Activated CD8-positive, alpha-beta T cell treated with anti-CD3 and anti-CD28 coated beads, Interleukin-2, amount 10 ng/mL, durations not matched to agents 7 days and 5 days (primary cell): ENCODE measurements around the gene ZNF518B. TPM values are rescaled to one million over a fixed set of nuclear protein-coding genes. Genes with fewer than 3 reads are reported as not detected.

ENCODE experiments used
- ATAC-seq: fragments of 150-1000 bp; cut with Tn5 transposase; one replicate; pipeline ENCODE4 v1.10.0; 2021; ENCODE audit warnings: moderate library complexity
- CTCF ChIA-PET: fragments of 350-600 bp; sonication (Branson Sonifier 250); formaldehyde crosslinking; loops from one replicate; lab custom pipeline; 2021; ENCODE audit warnings: antibody characterized with exemption; lab: Charles Lee
- POLR2A ChIA-PET: fragments of 350-600 bp; sonication (Branson Sonifier 250); formaldehyde crosslinking; loops from one replicate; lab custom pipeline; 2021; ENCODE audit warnings: antibody characterized with exemption; lab: Charles Lee
- DNase-seq: peaks from one replicate; pipeline ENCODE4 v3.0.0-alpha.2; 2020
- H3K27ac Mint-ChIP-seq: one replicate; pipeline ENCODE4 v1.8.0; 2021; ENCODE audit warnings: mild to moderate bottlenecking, mixed read lengths
- H3K27me3 Mint-ChIP-seq: one replicate; pipeline ENCODE4 v1.8.0; 2021; ENCODE audit warnings: low read depth, mixed read lengths
- H3K36me3 Mint-ChIP-seq: one replicate; pipeline ENCODE4 v1.8.0; 2021; ENCODE audit warnings: low read depth, mixed read lengths
- H3K4me1 Mint-ChIP-seq: one replicate; pipeline ENCODE4 v1.8.0; 2021; ENCODE audit warnings: low read depth, mixed read lengths
- H3K4me3 Mint-ChIP-seq: one replicate; pipeline ENCODE4 v1.8.0; 2021; ENCODE audit warnings: mild to moderate bottlenecking, mixed read lengths
- H3K9me3 Mint-ChIP-seq: one replicate; pipeline ENCODE4 v1.8.0; 2022; ENCODE audit warnings: mixed read lengths; ENCODE audit not compliant: insufficient read depth
- total RNA-seq, 2 experiments: library from RNA; stranded (reverse); gene quantifications; one replicate each; pipeline ENCODE4 v1.2.3, GENCODE V29; 2021

Gene ZNF518B
- total RNA-seq, 2 experiments from 2014 or later: 16.5 to 19.4 TPM

DNA sequence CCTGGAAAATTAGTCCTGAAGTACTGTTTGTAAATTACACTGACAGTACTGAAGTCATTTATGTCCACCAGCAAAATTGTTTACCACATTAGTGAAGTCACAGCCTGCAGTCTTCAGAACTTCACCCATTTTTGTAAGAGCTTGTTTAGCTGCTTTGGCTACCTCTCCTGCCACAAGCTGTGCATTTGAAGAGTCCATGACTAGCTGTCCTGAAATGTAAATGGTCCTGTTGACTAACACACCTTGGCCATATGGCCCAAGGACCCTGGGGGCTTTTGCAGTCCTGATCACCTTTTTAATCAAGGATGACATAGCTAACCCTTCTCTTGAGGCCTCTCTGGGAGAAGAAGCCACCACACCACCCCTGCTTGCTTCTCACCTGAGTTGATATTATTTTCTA lies 21.4 kb upstream of the ZNF518B start:
- ATAC-seq (no peak), DNase-seq (no peak)
- ChIA-PET POLR2A (no interaction called here), CTCF (interaction anchor here (1.0 to 1.2 kb wide), 4 partner anchors 18 to 319 kb away, joined by 3 to 4 read pairs (median 4); no protein-coding TSS in a partner anchor)
- Mint-ChIP-seq H3K36me3 (no peaks in the 10 kb centered on the region), H3K27ac (no peak overlapping the region), H3K9me3 (no peaks in the 10 kb centered on the region), H3K27me3 (peaks cover 4% of the 10 kb centered on the region), H3K4me3 (no peak overlapping the region), H3K4me1 (no peaks in the 10 kb centered on the region)

DNA sequence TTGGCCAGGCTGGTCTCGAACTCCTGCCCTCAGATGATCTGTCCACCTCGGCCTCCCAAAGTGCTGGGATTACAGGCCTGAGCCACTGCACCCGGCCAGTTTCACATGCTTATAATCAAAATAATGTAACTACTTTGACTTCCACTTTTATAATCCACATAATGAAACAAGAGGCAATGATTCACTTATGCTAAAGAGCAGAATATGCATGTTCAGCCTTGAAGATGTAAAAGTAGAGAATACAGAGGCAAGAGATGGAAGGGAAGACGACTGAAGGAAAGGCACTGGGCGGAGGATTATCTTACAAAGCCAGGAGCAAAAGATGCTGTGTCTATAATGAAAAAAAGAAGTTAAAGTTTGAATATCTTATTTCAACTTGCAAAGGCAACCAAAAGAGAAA lies 13.3 kb upstream of the ZNF518B start:
- ATAC-seq (no peak), DNase-seq (no peak)
- Mint-ChIP-seq H3K4me1 (no peaks in the 10 kb centered on the region), H3K36me3 (no peaks in the 10 kb centered on the region), H3K27me3 (peaks cover 7% of the 10 kb centered on the region), H3K27ac (no peak overlapping the region), H3K4me3 (no peak overlapping the region), H3K9me3 (no peaks in the 10 kb centered on the region)
- ChIA-PET POLR2A (no interaction called here), CTCF (no interaction called here)

DNA sequence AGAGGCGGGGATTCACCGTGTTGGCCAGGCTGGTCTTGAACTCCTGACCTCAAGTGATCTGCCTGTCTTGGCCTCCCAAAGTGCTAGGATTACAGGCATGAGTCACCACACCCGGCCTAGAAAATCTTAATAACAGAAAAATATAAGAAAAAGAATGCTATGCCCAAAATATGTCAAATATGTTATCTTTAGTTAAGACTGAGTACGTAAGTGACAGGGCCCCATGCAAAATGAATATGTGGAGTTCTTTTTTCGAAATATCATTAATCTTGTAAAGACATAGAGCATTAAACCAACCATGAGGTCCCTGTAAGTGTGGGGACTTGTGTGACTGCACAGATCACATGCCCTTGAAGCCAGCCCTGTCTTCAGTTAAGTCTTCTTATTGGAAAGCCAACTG lies 8.9 kb upstream of the ZNF518B start:
- no peaks in the 10 kb centered on the region for H3K36me3 Mint-ChIP-seq
- H3K27me3 Mint-ChIP-seq: peaks cover 33% of the 10 kb centered on the region
- DNase-seq (no peak), ATAC-seq (no peak)
- no peaks in the 10 kb centered on the region for H3K9me3 Mint-ChIP-seq
- no peak overlapping the region for H3K27ac Mint-ChIP-seq
- POLR2A ChIA-PET: no interaction called here
- peaks cover 7% of the 10 kb centered on the region for H3K4me1 Mint-ChIP-seq
- no peak overlapping the region for H3K4me3 Mint-ChIP-seq
- CTCF ChIA-PET: no interaction called here

DNA sequence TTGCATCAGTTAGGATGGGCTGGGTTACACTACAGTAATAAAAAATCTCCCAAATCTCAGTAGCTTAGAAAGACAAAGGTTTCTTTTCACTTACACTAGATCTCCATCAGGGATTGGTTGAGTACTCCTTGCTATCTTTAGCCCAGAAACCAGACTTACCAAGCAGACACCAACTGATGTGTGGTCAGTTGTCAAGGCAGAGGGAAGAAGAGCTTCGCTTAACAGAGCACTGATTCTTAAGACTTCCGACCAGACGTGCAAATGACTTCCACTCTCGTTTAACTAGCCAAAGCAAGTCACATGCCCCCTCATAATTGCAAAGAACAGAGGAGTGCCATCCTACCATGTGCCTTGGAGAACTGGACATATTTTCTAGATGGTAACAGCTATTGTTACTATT lies 5.7 kb upstream of the ZNF518B start:
- POLR2A ChIA-PET: no interaction called here
- H3K4me3 Mint-ChIP-seq: no peak overlapping the region

DNA sequence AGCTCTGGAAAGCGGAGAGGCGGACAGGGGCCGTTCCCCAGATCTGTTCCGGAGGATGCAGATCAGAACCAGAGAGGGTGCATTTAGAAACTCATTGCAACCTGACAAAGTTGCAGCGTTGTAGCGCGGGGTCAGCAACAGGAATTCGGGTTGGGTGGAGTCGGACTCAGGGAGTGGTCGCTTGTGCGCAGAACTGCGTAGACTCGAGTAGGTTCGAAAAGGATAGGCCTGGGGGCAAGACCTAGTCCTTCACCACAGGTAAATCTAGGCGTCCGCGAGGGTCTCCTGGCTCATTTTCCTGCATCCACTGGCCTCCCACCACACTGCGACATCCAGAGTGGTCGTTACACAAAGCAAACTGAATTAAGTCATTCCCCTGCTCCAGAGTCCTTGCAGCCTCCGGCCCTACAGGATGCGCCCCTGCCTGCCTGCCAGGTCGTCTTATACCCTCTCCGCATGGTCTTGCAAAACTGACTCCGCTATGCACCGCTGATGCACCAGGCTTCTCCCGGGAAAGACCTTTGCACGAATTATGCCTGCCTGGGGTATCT lies 4.7 kb upstream of the ZNF518B start:
- H3K9me3 Mint-ChIP-seq: no peaks in the 10 kb centered on the region
- POLR2A ChIA-PET: interaction anchor here (0.7 kb wide), 1 partner anchor 85 kb away, joined by 3 read pairs; no protein-coding TSS in a partner anchor
- CTCF ChIA-PET: interaction anchor here (0.8 to 2.4 kb wide), 35 partner anchors 10 to 366 kb away, joined by 3 to 19 read pairs (median 5); no protein-coding TSS in a partner anchor
- peak overlapping the region; percentile 73 for H3K4me3 Mint-ChIP-seq
- no peak for ATAC-seq
- H3K36me3 Mint-ChIP-seq: no peaks in the 10 kb centered on the region
- DNase-seq: no peak
- peaks cover 38% of the 10 kb centered on the region for H3K27me3 Mint-ChIP-seq
- peaks cover 30% of the 10 kb centered on the region for H3K4me1 Mint-ChIP-seq
- no peak overlapping the region for H3K27ac Mint-ChIP-seq

More for the DNA sequence above, 5.7 kb upstream of the ZNF518B start:
- CTCF ChIA-PET: interaction anchor here (1.2 to 1.3 kb wide), 2 partner anchors 10 to 305 kb away, joined by 4 to 6 read pairs; no protein-coding TSS in a partner anchor
- Mint-ChIP-seq H3K27ac (no peak overlapping the region), H3K9me3 (no peaks in the 10 kb centered on the region), H3K4me1 (peaks cover 24% of the 10 kb centered on the region), H3K36me3 (no peaks in the 10 kb centered on the region), H3K27me3 (peaks cover 39% of the 10 kb centered on the region)
- no peak for DNase-seq
- ATAC-seq: no peak

DNA sequence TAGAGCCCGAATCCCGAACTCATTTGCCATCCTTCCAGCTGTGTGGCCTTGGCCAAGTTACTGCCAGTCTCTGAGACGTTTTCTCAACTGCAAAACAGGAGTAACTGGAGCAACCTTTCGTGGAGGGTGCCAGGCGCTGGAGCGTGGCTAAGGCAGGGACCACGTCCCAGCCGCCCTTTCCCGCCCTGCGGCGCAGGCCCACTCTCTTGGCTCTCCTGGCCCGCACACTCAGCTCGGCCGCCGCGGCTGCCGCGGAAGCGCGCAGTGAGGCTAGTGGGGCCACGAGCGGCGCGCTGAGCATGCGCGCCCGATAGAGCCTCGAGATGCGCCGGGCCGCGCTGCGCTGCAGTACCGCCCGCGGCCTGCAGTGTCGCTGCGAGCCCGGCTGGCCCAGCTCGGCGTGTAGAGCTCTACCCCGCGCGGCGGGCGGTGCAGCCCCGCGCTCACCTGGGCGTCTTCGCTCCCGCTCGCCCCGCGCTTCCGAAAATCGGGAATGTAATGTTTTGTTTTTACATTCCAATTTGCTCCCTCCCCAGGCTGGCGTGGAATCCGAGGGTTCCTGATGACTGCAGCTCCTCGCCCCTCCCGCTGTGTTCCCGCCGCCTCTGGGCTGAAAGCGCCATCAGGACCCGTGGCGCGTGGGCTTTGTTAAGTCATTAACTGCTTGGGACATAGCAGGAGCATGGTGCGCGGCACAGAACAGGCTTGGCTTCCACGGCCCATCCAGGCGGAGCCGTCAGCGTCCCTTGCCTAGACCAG lies 4.0 kb upstream of the ZNF518B start:
- POLR2A ChIA-PET: interaction anchor here (0.7 to 1.6 kb wide), 3 partner anchors 39 to 344 kb away, joined by 3 to 9 read pairs (median 4); no protein-coding TSS in a partner anchor
- Mint-ChIP-seq H3K36me3 (peaks cover 1% of the 10 kb centered on the region), H3K4me3 (peak overlapping the region; percentile 73), H3K9me3 (no peaks in the 10 kb centered on the region), H3K27me3 (peaks cover 38% of the 10 kb centered on the region), H3K27ac (no peak overlapping the region), H3K4me1 (peaks cover 33% of the 10 kb centered on the region)
- ATAC-seq: peak; percentile 86
- DNase-seq: peak; percentile 79
- CTCF ChIA-PET: interaction anchor here (0.6 to 2.4 kb wide), 43 partner anchors 10 to 365 kb away, joined by 3 to 19 read pairs (median 4); no protein-coding TSS in a partner anchor

DNA sequence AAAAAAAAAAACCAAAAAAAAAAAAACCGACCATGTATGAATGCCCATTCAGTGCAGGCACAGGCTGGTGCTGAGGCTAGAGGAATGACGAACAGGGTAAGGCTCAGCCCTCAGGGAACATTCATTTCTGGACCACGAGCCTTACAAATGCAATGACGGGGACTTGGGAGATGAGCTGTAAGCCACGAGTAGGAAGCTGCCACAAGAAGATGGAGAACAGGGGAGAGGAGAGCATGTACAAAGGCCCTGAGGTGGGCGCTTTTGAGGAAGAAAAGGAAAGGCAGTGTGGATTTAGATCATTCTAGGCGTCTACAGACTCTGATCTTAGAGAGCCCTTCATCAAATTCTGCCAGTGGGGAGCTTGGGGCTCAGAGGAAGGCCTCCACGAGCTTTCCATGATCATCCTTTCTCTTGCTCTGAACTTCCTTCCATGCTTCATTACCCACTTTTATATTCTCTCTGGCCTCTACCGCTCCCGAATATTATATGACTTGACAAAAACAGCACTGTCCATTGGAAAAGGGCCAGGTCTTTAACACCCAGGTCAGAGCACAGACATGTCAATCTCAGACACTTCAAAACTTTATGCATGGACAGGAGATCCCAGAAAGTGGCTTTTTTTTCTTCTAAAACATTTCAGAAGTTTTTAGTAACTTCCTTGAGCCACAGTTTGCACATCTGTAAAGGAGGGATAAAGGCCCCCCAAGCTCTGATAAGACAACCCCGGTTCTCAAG lies 3.3 kb upstream of the ZNF518B start:
- ATAC-seq (no peak), DNase-seq (no peak)
- Mint-ChIP-seq H3K9me3 (no peaks in the 10 kb centered on the region), H3K4me1 (peaks cover 41% of the 10 kb centered on the region), H3K36me3 (peaks cover 5% of the 10 kb centered on the region), H3K27me3 (peaks cover 38% of the 10 kb centered on the region), H3K4me3 (peak overlapping the region; percentile 40), H3K27ac (no peak overlapping the region)
- CTCF ChIA-PET: interaction anchor here (0.6 to 2.4 kb wide), 38 partner anchors 9 to 364 kb away, joined by 3 to 19 read pairs (median 4); no protein-coding TSS in a partner anchor
- POLR2A ChIA-PET: interaction anchor here (0.8 to 1.6 kb wide), 2 partner anchors 38 to 343 kb away, joined by 4 to 9 read pairs; no protein-coding TSS in a partner anchor

DNA sequence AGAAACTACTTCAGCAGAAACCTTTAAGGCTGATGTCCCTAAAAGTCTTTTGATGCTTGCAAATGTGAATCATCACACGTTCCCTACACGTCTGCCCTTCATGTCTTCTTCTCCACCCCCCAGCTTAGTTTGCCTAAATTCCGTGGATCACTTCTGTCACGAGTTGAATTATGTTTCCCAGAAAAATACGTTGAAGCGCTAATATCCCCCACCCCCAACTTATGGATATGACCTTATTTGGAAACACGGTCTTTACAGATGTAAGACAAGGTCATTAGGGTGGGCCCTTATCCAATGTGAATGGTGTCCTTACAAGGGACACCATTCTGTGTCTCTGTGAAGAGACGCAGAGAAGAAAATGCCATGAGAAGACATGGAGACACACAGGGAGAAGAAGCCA lies 2.1 kb upstream of the ZNF518B start:
- Mint-ChIP-seq H3K4me1 (peaks cover 50% of the 10 kb centered on the region), H3K9me3 (no peaks in the 10 kb centered on the region), H3K27ac (no peak overlapping the region), H3K4me3 (no peak overlapping the region), H3K27me3 (peaks cover 30% of the 10 kb centered on the region), H3K36me3 (peaks cover 14% of the 10 kb centered on the region)
- DNase-seq (no peak), ATAC-seq (no peak)
- ChIA-PET CTCF (interaction anchor here (2.4 kb wide), 1 partner anchor 90 kb away, joined by 11 read pairs; no protein-coding TSS in a partner anchor), POLR2A (no interaction called here)

DNA sequence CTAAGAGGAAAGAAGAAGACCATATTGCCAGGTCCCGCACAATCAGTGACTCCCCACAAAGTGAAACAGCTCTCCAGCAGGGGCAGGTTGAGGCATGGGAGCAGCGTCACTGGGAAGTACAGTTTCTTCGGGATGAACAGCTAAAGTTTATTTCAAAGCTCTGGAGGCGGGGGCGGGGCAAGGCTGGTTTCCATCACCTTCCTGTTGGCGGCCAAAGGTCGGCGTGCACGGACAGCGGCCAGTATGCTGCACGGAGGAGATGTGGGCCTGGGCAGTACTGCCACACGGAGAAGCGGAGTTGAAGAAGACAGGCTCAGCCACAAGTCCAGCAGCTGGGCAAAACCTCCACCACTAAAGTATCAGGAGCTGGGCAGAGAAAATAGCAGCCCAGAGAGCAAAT lies 951 bp upstream of the ZNF518B start:
- Mint-ChIP-seq H3K4me1 (peaks cover 50% of the 10 kb centered on the region), H3K4me3 (no peak overlapping the region), H3K9me3 (no peaks in the 10 kb centered on the region), H3K27me3 (peaks cover 25% of the 10 kb centered on the region), H3K36me3 (peaks cover 23% of the 10 kb centered on the region), H3K27ac (no peak overlapping the region)
- ATAC-seq (no peak), DNase-seq (no peak)
- CTCF ChIA-PET: interaction anchor here (0.7 to 1.9 kb wide), 6 partner anchors 17 to 298 kb away, joined by 3 to 9 read pairs (median 3); no protein-coding TSS in a partner anchor
- POLR2A ChIA-PET: interaction anchor here (0.8 to 2.0 kb wide), 4 partner anchors 36 to 345 kb away, joined by 3 to 16 read pairs (median 6); partner anchors contain the start of gene WDR1

DNA sequence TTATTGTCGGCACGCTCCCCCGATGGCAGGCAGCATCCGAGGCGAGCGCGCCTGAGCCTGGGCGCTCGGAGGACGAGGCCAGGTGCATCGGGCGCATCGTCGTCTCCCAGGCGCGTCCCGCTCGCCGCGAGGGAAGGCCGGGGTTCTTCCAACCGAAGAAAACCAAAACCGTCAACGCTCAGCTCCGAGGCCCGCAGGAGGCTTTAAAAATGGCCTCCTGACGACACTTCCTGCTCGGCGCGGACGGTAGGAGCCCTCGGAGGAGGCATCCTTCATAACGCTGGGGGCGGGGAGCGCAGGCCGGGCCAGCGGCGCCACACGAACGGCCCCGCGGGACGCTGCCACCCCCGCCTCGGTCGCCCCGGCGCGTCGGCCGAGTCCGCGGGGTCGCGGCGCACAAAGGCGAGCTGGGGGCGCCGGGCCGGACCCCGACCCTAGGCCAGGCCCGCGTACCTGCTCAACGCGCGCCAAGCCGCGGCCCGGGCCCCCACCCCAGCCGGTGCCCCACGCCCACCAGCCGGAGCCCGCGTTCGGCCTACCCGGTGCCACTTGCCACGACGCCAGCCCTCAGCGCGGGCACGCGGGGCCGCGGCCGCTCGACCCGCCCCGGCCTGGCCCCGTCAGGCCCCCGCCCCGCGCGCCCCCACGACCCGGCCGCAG lies 501 bp downstream of the ZNF518B start:
- H3K9me3 Mint-ChIP-seq: no peaks in the 10 kb centered on the region
- peak; percentile 68 for ATAC-seq
- H3K36me3 Mint-ChIP-seq: peaks cover 38% of the 10 kb centered on the region
- H3K27me3 Mint-ChIP-seq: peaks cover 12% of the 10 kb centered on the region
- ChIA-PET CTCF (interaction anchor here (0.6 to 1.5 kb wide), 6 partner anchors 12 to 336 kb away, joined by 3 to 4 read pairs (median 3); no protein-coding TSS in a partner anchor), POLR2A (interaction anchor here (1.0 to 2.0 kb wide), 5 partner anchors 40 to 361 kb away, joined by 3 to 16 read pairs (median 6); partner anchors contain the start of gene WDR1)
- peaks cover 48% of the 10 kb centered on the region for H3K4me1 Mint-ChIP-seq
- peak; percentile 78 for DNase-seq
- H3K4me3 Mint-ChIP-seq: peak overlapping the region; percentile 89
- H3K27ac Mint-ChIP-seq: peak overlapping the region; percentile 90
